ENCODE results near the gene RNF227.
A peak's percentile ranks its signal among the peaks of the same experiment; 100 is the strongest.

Gene RNF227

GRCh38 chr17:7930841-7931631 lies 14.9 kb upstream of the RNF227 start:
- DNase-seq (ENCODE audit: insufficient read length, low spot score) (peak; percentile 43), FAIRE-seq (no peak)

- DNase-seq (ENCODE audit: insufficient read length, low spot score): no peak
- no peak for FAIRE-seq
Observed at GRCh38 chr17:7929158-7930023, 13.3 kb upstream of the RNF227 start, which contains the start of gene KCNAB3. KCNAB3 (minus strand) TSS chr17:7929856; CDS start chr17:7929435, 421 bp downstream.

GRCh38 chr17:7927596-7927995 lies 11.5 kb upstream of the RNF227 start:
- no peak for DNase-seq (ENCODE audit: insufficient read length, low spot score)
- no peak for FAIRE-seq

- FAIRE-seq (peak; percentile 89), DNase-seq (ENCODE audit: insufficient read length, low spot score) (peak; percentile 68)
Observed at GRCh38 chr17:7922845-7923628, 6.9 kb upstream of the RNF227 start.

GRCh38 chr17:7922269-7922844 lies 6.3 kb upstream of the RNF227 start:
- FAIRE-seq: no peak

GRCh38 chr17:7916808-7917207 lies 719 bp upstream of the RNF227 start:
- no peak for DNase-seq (ENCODE audit: insufficient read length, low spot score)
- no peak for FAIRE-seq

More at GRCh38 chr17:7922269-7922844, 6.3 kb upstream of the RNF227 start:
- DNase-seq (ENCODE audit: insufficient read length, low spot score): no peak

- DNase-seq (ENCODE audit: insufficient read length, low spot score) (no peak), FAIRE-seq (no peak)
Observed at GRCh38 chr17:7916385-7916682, 245 bp upstream of the RNF227 start.

GRCh38 chr17:7915179-7915610 lies 894 bp downstream of the RNF227 start:
- no peak for DNase-seq (ENCODE audit: insufficient read length, low spot score)
- no peak for FAIRE-seq

GRCh38 chr17:7912927-7913524 lies 3.1 kb downstream of the RNF227 start:
- DNase-seq (ENCODE audit: insufficient read length, low spot score) (peak; percentile 76), FAIRE-seq (peak; percentile 94)

- DNase-seq (ENCODE audit: insufficient read length, low spot score) (no peak), FAIRE-seq (no peak)
Observed at GRCh38 chr17:7911116-7911515, 5.0 kb downstream of the RNF227 start.

GRCh38 chr17:7910711-7911110 lies 5.4 kb downstream of the RNF227 start:
- FAIRE-seq: no peak
- DNase-seq (ENCODE audit: insufficient read length, low spot score): no peak

- DNase-seq (ENCODE audit: insufficient read length, low spot score) (no peak), FAIRE-seq (no peak)
Observed at GRCh38 chr17:7910281-7910680, 5.8 kb downstream of the RNF227 start.

- DNase-seq (ENCODE audit: insufficient read length, low spot score) (no peak), FAIRE-seq (no peak)
Observed at GRCh38 chr17:7909089-7909488, 7.0 kb downstream of the RNF227 start.

- no peak for FAIRE-seq
- DNase-seq (ENCODE audit: insufficient read length, low spot score): no peak
Observed at GRCh38 chr17:7903154-7904103, 12.7 kb downstream of the RNF227 start.

GRCh38 chr17:7897773-7898172 lies 18.3 kb downstream of the RNF227 start:
- DNase-seq (ENCODE audit: insufficient read length, low spot score) (no peak), FAIRE-seq (no peak)

GRCh38 chr17:7897090-7897489 lies 19.0 kb downstream of the RNF227 start:
- FAIRE-seq: no peak

GRCh38 chr17:7894866-7895265 lies 21.2 kb downstream of the RNF227 start:
- FAIRE-seq: no peak
- DNase-seq (ENCODE audit: insufficient read length, low spot score): no peak

More at GRCh38 chr17:7897090-7897489, 19.0 kb downstream of the RNF227 start:
- no peak for DNase-seq (ENCODE audit: insufficient read length, low spot score)

- FAIRE-seq (no peak), DNase-seq (ENCODE audit: insufficient read length, low spot score) (no peak)
Observed at GRCh38 chr17:7894226-7894625, 21.9 kb downstream of the RNF227 start.

Data from GM19239 (cell line).